ENCODE measurements around the gene MSRB1.

Gene MSRB1

DNA sequence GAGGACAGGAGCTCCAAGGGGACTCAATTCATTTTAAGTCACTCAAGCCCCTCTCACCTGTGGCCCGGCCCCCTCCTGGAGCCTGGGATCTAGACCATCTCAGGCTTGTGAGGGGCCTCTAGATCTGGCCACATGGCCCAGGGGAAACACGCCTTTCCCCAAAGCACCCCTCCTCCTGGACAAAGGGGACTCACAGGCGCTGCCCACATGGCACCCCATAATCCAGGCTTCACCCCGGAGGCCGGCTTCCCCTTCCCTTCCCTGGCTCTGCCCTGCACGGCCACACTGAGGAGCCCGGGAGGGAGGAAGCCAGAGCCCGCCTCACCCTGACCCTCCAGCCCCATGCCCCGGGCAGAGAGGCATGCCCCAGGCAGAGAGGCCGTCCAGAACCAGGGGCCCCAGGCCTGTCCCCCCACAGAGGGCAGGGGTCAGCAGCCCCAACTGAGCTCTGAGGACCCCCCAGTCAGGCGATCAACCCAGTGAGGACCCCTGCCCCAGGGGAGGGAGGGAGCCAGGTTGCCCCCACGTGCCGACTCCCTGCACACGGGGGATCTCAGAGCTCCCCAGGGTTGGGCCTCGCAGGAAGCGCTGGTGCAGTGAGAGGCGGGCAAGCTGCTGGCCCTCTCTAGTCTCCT lies 35.7 kb downstream of the MSRB1 start:
- H3K27me3 ChIP-seq (ENCODE audit: low read depth, low read length): no peaks in the 10 kb centered on the region
- H3K4me1 ChIP-seq (ENCODE audit: low read length): no peaks in the 10 kb centered on the region
- H3K27ac ChIP-seq (ENCODE audit: low read length): no peak overlapping the region
- H3K9me3 ChIP-seq (ENCODE audit: insufficient read depth, low read length): no peaks in the 10 kb centered on the region
- no peak overlapping the region for H3K9ac ChIP-seq (ENCODE audit: low read length)
- H3K4me2 ChIP-seq (ENCODE audit: low read length): no peak overlapping the region
- no peaks in the 10 kb centered on the region for H4K20me1 ChIP-seq (ENCODE audit: insufficient read depth, low read length)
- no peak overlapping the region for H2AFZ ChIP-seq (ENCODE audit: low read depth, low read length)
- no peak for TF ChIP-seq EZH2phosphoT487 (IDR thresholded peaks at IDR 0.05; ENCODE audit: low read depth)
- TF ChIP-seq, protein P1, sequence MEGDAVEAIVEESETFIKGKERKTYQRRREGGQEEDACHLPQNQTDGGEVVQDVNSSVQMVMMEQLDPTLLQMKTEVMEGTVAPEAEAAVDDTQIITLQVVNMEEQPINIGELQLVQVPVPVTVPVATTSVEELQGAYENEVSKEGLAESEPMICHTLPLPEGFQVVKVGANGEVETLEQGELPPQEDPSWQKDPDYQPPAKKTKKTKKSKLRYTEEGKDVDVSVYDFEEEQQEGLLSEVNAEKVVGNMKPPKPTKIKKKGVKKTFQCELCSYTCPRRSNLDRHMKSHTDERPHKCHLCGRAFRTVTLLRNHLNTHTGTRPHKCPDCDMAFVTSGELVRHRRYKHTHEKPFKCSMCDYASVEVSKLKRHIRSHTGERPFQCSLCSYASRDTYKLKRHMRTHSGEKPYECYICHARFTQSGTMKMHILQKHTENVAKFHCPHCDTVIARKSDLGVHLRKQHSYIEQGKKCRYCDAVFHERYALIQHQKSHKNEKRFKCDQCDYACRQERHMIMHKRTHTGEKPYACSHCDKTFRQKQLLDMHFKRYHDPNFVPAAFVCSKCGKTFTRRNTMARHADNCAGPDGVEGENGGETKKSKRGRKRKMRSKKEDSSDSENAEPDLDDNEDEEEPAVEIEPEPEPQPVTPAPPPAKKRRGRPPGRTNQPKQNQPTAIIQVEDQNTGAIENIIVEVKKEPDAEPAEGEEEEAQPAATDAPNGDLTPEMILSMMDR (IDR thresholded peaks at IDR 0.05; ENCODE audit: low read depth, low read length): no peak
- no peaks in the 10 kb centered on the region for H3K36me3 ChIP-seq (replicated peaks; ENCODE audit: low read depth, low read length)
- no peaks in the 10 kb centered on the region for H3K79me2 ChIP-seq (ENCODE audit: low read length)
- no peak overlapping the region for H3K4me3 ChIP-seq (ENCODE audit: low read length)

DNA sequence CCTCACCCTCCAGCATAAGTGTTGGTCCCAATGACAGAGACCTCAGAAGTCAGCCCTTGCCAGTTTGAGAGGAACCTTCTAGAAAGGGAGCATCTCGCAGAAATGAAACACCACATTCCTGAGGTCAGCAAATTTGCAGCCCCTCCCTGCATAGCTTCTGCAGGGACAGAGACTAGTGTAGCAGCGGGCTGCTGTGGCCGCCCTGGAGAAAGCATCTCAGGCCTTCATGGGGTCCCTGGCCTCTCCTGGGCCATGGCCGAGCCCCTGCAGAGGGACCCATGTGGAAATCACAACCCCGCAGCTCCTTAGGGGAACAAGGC lies 36.2 kb downstream of the MSRB1 start:
- H3K4me1 ChIP-seq (ENCODE audit: low read length): no peaks in the 10 kb centered on the region
- no peaks in the 10 kb centered on the region for H3K27me3 ChIP-seq (ENCODE audit: low read depth, low read length)
- H3K4me3 ChIP-seq (ENCODE audit: low read length): no peak overlapping the region
- H3K36me3 ChIP-seq (replicated peaks; ENCODE audit: low read depth, low read length): no peaks in the 10 kb centered on the region
- H3K27ac ChIP-seq (ENCODE audit: low read length): no peak overlapping the region
- H4K20me1 ChIP-seq (ENCODE audit: insufficient read depth, low read length): no peaks in the 10 kb centered on the region
- no peak overlapping the region for H2AFZ ChIP-seq (ENCODE audit: low read depth, low read length)
- no peak overlapping the region for H3K4me2 ChIP-seq (ENCODE audit: low read length)
- TF ChIP-seq, protein P1 (IDR thresholded peaks at IDR 0.05; ENCODE audit: low read depth, low read length): no peak
- no peak for TF ChIP-seq EZH2phosphoT487 (IDR thresholded peaks at IDR 0.05; ENCODE audit: low read depth)
- H3K9me3 ChIP-seq (ENCODE audit: insufficient read depth, low read length): no peaks in the 10 kb centered on the region
- no peak overlapping the region for H3K9ac ChIP-seq (ENCODE audit: low read length)
- H3K79me2 ChIP-seq (ENCODE audit: low read length): no peaks in the 10 kb centered on the region

DNA sequence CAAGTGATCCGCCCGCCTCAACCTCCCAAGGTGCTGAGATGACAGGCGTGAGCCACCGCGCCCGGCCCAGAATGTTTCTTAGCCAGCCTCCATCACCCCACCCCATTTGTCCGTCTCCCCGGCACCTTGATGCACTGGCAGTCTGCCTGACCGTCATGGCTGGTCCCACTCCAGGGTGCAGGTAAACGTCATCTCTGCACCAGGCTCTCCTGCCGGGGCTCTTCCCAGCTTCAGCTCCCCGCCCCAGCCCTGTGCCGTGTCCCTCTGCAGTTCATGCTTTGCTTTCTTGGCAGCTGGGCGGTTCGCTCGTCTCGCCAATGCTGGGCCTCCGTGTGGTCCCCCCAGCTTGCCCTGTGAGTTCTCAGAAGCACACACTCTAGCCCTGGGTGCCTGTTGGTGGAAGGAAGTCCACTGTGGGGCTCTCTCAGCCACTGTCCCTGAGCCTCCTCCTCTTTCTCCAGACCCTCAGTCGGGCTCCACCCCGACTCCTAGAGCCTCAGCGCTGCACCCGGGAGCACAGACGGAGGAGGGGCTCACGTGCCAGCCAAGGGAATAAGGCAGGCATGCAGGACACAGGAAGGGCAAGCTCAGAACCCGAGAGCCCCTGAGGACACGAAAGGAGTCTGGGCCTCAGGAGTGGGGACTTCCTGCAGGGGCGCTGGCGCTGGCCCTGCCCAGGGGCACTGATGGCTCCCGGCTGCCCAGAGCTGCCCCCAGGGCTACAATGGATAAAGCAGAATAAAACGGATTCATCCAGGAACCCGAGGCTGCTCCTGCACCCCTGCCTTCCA lies 36.7 kb downstream of the MSRB1 start:
- H3K27me3 ChIP-seq (ENCODE audit: low read depth, low read length): no peaks in the 10 kb centered on the region
- no peak overlapping the region for H3K27ac ChIP-seq (ENCODE audit: low read length)
- no peaks in the 10 kb centered on the region for H3K9me3 ChIP-seq (ENCODE audit: insufficient read depth, low read length)
- H3K4me1 ChIP-seq (ENCODE audit: low read length): no peaks in the 10 kb centered on the region
- H3K9ac ChIP-seq (ENCODE audit: low read length): no peak overlapping the region
- H4K20me1 ChIP-seq (ENCODE audit: insufficient read depth, low read length): no peaks in the 10 kb centered on the region
- no peak overlapping the region for H2AFZ ChIP-seq (ENCODE audit: low read depth, low read length)
- no peak overlapping the region for H3K4me3 ChIP-seq (ENCODE audit: low read length)
- no peak overlapping the region for H3K4me2 ChIP-seq (ENCODE audit: low read length)
- TF ChIP-seq, protein P1 (IDR thresholded peaks at IDR 0.05; ENCODE audit: low read depth, low read length): no peak
- no peak for TF ChIP-seq EZH2phosphoT487 (IDR thresholded peaks at IDR 0.05; ENCODE audit: low read depth)
- H3K79me2 ChIP-seq (ENCODE audit: low read length): no peaks in the 10 kb centered on the region
- H3K36me3 ChIP-seq (replicated peaks; ENCODE audit: low read depth, low read length): no peaks in the 10 kb centered on the region

DNA sequence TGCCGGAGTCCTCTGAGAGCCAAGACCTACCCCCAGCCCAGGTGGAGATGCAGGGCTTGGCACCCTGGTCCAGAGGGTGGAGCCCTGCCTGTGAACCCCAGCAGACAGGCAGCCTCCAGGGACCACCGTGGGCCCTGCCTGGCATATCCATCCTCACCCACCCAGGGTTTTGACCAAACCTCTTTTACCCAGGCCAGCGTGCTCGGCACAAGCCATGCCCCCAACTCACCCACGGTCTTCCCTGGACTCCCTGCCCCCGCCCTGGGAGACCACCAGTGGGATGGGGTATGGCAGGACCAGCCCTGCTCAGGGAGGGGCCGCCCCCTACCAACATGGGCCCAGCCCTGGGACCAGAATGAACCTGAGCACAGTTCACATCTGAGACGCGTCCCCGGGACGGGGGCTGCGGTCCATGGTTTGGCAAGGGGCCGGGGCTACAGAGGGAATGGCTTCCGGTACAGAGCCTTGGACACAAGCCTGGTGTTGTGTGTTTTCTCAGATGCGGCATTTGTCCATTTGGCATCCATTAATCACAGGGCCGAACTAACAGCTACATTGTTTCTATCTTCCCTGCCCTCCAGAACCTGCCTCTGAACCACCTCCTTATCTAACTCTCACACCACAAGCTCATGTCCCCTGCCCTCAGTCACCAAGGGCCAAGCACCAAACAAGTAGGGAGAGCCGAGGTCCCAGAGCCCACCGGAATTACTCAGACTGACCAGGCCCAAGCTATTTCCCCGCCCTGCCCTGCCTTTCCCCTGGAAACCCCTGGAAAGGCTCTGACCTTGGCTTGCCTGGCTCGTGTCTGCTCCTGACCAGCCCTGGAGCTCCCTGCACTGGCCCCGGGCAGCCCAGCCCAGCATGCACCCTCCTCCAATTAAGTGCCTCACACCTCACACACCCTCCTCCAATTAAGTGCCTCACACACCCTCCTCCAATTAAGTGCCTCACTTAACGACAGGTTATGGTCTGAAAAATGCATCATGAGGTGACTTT lies 38.9 kb downstream of the MSRB1 start:
- Histone ChIP-seq H3K4me1 (ENCODE audit: low read length) (no peaks in the 10 kb centered on the region), H3K27me3 (ENCODE audit: low read depth, low read length) (no peaks in the 10 kb centered on the region), H3K79me2 (ENCODE audit: low read length) (no peaks in the 10 kb centered on the region), H3K36me3 (replicated peaks; ENCODE audit: low read depth, low read length) (no peaks in the 10 kb centered on the region), H3K4me2 (ENCODE audit: low read length) (no peak overlapping the region), H3K4me3 (ENCODE audit: low read length) (no peak overlapping the region), H2AFZ (ENCODE audit: low read depth, low read length) (no peak overlapping the region), H3K9me3 (ENCODE audit: insufficient read depth, low read length) (no peaks in the 10 kb centered on the region), H4K20me1 (ENCODE audit: insufficient read depth, low read length) (no peaks in the 10 kb centered on the region), H3K9ac (ENCODE audit: low read length) (no peak overlapping the region), H3K27ac (ENCODE audit: low read length) (no peak overlapping the region)
- TF ChIP-seq EZH2phosphoT487 (IDR thresholded peaks at IDR 0.05; ENCODE audit: low read depth): no peak
- TF ChIP-seq, protein P1 (IDR thresholded peaks at IDR 0.05; ENCODE audit: low read depth, low read length): no peak
